ENCODE measurements around the gene ACAA2.
A peak's percentile ranks its signal among the peaks of the same experiment; 100 is the strongest.
"Not testable (repeated sequence)": the region's sequence is repeated elsewhere in the genome, so short reads cannot be mapped to it uniquely, and the experiment has no call there.

Gene ACAA2

DNA sequence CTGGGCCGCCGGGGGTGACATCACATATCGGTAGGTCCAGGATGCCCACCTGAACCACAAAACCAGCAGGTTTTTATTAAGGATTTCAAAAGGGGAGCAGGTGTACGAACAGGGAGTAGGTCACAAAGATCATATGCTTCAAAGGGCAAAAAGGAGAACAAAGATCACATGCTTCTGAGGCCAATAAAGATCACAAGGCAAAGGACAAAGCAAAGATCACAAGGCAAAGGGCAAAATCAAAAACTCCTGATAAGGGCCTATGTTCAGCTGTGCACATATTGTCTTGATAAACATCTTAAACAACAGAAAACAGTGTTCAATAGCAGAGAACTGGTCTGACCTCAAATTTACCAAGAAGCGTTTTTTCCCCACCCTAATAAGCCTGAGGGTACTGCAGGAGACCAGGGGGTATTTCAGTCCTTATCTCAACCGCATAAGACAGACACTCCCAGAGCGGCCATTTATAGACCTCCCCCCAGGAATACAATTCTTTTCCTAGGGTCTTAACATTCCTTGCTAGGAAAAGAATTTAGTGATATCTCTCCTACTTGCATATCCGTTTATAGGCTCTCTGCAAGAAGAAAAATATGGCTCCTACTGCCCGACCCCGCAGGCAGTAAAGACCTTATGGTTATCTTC, 4.7 kb downstream of the ACAA2 start:
- not testable (repeated sequence) for DNase-seq

GRCh38 chr18:49804096-49804495, 9.2 kb downstream of the ACAA2 start:
- DNase-seq, result no peak

- DNase-seq, result no peak
Observed at GRCh38 chr18:49802623-49803022, 10.7 kb downstream of the ACAA2 start.

- DNase-seq, result not testable (repeated sequence)
Observed at GRCh38 chr18:49800491-49800890, 12.8 kb downstream of the ACAA2 start.

DNA sequence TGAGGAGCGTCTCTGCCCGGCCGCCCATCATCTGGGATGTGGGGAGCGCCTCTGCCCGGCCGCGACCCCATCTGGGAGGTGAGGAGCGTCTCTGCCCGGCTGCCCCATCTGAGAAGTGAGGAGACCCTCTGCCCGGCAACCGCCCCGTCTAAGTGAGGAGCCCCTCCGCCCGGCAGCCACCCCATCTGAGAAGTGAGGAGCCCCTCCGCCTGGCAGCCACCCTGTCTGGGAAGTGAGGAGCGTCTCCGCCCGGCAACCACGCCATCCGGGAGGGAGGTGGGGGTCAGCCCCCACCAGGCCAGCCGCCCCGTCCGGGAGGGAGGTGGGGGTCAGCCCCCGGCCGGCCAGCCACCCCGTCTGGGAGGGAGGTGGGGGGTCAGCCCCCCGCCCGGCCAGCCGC, 13.5 kb downstream of the ACAA2 start:
- not testable (repeated sequence) for DNase-seq

GRCh38 chr18:49798001-49798400, 15.3 kb downstream of the ACAA2 start:
- DNase-seq, result no peak

DNA sequence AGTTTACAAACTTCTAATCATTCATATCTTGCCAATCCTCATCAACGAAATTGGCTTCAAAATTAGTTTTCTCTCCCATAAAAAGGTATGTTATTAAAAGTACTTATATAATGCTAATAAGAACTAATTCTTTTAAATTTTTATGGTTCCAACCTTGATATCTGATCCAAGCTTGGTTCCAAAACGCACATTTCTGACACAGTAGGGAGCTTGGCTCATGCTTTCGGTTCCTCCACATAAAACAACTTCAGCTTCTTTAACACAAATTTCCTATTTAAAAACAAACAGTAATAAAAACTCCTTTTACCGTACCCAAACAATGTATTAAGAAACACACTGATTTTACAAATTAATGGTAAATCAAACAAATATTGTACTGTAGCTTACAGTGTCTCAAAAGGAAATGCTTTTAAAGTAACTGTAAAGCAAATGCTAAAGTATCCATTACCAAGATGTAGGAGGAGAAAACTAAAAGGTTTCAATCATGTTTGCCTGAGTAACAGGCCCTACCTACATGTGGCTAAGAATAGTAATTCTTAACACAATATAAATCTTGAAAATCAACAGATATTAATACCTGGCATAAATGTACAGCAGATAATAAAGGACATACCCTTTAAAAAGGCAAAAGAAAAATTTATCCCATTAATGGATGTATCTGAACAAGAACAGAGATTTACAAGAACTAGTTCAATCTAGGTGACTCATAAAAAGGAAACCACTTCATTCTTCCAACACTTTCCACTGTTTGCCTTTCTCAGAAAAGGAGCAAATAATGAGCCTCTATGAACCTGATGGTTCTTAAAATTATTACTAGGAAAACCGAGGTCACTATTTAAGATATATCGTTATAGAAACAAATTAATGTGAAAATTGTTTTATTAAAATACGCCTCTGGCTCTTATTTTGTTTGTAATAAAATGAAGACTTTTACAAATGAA, 17.5 kb downstream of the ACAA2 start:
- DNase-seq, result no peak

GRCh38 chr18:49794743-49795142, 18.6 kb downstream of the ACAA2 start:
- DNase-seq, result no peak

- DNase-seq, result not testable (repeated sequence)
Observed at GRCh38 chr18:49789560-49790134, 23.7 kb downstream of the ACAA2 start.

DNA sequence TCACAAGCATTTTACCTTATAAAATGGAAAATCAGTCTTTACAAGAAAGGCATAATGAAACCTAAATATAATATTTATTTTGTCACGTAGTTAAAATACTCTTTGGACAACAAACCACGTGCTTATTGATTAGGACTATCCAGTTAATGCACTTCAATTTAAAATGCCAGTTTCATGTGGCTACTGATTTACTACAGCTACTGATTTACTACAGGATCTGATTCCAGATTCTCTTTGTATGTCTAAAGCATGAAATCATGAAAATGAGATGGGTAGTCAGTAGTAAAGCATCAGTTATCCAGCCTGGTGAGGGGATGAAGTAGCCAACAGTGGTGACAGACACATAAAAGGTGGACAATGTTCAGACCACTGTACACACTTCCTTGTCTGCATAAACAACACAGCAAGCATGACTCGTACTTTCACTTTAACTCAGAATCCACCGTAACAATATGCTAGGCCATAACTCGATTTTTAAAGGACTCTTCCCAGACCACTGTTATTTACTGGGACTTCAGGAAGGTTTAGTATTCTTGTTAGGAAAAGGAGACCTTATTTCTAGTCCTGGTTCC, 24.9 kb downstream of the ACAA2 start:
- DNase-seq, result no peak

DNA sequence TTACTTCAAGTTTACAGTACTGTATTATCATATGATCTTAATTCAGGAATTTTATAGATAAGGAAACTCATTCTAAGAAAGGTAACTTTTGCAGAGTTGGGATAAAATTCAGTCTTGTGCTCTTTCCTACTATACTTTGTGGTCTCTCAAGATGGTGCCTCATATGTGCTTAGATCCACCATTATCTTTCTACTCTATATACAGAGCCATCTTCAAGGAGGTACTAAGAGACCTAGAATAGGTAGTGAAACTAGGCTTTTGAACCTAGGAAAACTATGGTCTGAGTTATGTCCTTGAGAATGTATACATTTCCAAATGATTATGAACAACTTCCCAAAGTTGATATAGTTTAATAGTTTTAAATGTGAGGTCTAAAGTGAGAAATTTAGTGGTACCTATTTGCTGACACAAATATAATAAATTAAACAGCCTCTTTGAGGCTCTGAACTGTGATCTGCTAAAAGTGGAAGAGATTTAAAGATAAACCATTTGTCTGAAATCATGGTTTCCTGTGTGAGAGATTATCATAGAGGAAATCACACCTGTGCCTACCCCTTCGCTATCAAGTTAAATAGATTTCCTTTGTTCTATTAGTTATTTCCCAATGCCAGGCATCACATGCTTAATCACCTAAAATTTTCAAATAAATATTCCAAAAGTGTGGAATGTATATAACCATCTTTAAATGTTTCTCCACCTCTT, 27.2 kb downstream of the ACAA2 start:
- DNase-seq, result no peak

- DNase-seq, result peak; percentile 25
Observed at GRCh38 chr18:49784427-49785185, 28.7 kb downstream of the ACAA2 start.

- not testable (repeated sequence) for DNase-seq
Observed at GRCh38 chr18:49783631-49784030, 29.7 kb downstream of the ACAA2 start.

DNA sequence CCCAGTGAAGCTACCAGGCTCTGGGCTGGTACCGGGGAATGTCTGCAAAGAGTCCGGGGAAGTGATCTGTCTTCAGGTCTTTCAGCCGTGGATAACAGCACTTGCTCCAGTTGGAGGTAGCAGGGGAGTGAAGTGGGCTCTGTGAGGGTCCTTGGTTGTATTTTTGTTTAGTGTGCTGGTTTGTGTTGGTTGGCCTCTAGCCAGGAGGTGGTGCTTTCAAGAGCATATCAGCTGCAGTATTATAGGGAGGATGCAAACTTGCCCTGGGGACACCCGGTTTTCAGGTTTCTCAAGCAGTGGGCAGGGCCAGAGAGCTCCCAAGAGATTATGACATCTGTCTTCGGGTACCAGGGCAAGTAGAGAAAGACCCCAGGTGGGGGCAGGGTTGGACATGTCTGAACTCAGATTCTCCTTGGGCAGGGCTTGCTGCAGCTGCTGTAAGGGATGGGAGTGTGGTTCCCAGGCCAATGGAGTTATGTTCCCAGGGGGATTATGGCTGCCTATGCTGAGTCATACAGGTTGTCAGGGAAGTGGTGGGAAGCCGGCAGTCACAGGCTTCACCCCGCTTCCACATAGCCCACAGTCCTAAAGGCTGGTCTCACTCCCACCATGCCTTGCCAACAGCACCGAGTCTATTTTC, 34.4 kb downstream of the ACAA2 start:
- DNase-seq, result no peak

DNA sequence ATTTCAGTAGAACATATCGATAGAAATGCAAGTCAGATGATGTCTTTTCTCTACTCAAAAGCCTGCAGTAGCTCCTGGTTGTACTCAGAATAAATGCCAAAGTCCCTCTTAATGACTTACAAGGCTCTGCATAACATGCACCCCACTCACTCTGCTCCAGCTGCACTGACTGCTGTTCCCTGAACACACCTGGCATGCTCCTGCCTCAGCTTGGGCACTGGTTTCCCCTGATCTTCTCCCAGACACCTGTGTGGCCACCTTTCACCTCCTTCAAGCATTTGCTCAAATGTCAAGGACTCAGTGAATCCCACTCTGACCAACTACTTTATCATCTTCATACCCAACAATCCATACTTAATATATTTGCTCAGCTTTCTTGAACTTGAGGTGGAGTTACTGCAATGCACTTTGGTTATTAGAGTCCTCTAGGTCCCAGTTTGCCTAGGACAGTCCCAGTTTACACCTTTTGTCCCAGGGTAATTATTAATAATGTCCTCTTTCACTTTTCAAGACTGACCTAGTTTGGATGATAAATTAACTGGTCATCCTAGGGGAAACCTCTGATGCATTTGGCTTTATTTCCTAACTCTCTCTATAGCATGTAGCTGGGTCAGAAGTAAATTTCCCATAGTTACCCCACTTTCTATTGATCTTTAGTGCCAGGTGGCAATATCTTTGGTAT, 44.1 kb downstream of the ACAA2 start:
- no peak for DNase-seq

- peak; percentile 73 for DNase-seq
Observed at GRCh38 chr18:49768051-49768391, 45.3 kb downstream of the ACAA2 start.

DNA sequence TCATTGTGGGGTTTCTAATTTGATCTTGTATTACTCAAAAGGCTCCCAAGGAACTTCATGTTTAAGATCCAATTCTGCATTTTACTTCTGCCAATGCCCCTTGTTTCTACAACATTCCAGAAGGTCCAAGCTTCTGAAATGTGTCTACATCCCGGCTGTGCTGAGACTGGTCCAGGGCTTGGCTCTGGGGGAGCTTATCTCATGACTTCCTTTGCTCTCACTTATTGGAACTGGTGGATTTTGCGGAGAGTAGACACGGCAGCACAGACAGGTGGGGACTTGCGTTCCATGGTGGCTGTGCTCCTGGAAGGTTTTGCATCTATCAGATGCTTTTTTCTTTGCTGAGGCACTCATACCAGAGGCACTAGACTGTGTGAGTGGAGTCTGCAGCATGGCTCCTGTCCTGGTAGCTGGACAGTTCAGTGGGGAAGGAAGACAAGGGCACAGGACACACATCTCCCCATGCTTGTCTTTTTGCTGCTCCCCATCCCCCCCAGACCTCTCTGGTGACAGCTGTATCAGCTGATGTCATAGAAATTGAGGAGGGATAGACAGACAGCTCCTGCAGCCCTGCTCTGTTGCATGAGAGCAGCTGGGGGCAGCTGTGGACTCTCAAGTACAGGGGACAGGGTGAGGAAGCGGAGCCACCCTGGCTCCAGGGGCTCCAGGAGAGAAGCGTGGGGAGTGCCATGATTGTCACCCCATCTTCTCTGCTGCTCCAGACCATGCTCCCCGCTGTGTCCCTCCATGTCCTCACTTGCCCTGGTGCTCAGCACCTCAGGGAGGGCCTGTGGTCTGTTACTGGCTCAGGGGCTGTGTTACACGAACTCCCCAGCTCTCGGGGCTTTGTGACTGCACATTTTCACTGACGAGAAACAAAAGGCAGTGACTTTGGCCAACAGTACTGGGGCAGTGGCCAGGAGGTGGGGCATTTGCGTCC, 46.0 kb downstream of the ACAA2 start:
- DNase-seq, result peak; percentile 14

- no peak for DNase-seq
Observed at GRCh38 chr18:49766646-49767045, 46.7 kb downstream of the ACAA2 start.

DNA sequence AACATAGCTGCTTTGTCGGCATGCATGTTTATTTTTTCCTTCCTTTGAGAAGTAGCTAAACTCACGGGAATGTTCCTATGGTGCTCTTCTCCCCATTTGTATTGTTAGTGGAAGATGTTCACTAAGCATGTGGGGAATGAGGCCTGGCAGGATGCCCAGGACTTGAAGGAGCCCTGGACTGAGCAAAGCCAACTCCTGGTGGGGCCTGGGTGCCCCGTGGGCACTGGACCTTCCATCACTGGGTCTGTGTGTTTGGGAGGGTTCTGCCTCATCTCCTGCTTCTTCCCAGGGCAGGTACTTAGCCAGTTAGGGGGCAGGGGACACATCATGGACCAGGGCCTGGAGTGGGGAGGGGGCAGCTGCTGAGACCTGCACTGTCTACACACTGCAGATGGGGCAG, 49.3 kb downstream of the ACAA2 start:
- no peak for DNase-seq

GRCh38 chr18:49763590-49763989, 49.7 kb downstream of the ACAA2 start:
- DNase-seq, result no peak

All from eye (tissue), 1 donor.